NCI-H69 (cell line): Measurements from ENCODE around the gene C10orf62.
A peak's percentile ranks its signal among the peaks of the same experiment; 100 is the strongest.
"Not testable (repeated sequence)": the region's sequence is repeated elsewhere in the genome, so short reads cannot be mapped to it uniquely, and the experiment has no call there.

Experiments
- DNase-seq: peaks from one replicate; lab custom pipeline; 2025; lab: John Stamatoyannopoulos, UW

Gene C10orf62

DNA sequence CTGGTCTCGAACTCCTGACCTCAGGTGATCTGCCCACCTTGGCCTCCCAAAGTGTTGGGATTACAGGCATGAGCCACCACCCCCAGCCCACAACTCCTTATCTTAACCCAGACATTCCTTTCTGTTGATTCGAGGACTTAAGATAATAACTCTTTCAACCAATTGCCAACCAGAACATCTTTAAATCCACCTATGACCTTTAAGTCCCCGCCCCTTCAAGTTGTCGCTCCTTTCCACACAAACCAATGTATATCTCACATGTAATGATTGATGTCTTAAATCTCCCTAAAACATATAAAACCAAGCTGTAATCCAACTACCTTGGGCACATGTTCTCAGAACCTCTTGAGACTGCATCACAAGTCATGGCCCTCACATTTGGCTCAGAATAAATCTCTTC is 24.7 kb upstream of the C10orf62 start:
- DNase-seq = no peak

DNA sequence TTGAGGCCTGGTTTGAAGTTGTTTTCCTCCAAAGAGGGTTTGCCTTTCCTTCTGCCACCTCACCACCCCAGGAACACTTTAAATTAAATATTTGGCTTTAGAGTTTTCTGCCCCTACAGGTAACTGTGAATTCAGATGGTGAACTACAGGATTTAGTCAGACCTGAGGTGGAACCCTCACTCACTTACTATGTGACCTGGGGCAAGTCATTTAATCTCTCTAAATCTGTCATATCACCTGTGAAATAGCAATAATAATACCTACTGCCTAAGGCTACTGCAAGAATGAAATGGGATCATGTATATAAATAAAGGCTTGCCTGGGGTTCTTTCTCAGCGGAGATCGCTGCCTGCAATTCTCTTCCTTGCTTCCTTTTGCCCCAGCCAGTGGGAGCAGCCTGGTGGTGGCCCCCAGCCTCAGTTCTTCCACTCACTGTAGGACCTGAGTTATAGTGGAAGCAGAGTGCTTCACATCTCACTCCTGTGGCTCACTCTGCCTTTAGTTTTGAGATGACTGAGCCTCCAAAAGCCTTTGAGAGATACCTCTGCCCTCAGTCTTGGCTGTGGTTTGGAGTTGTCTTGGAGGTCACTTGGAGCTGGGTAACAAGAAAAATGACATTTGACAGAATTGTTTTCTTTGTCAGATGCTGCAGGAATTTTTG is 23.1 kb upstream of the C10orf62 start:
- no peak for DNase-seq

DNA sequence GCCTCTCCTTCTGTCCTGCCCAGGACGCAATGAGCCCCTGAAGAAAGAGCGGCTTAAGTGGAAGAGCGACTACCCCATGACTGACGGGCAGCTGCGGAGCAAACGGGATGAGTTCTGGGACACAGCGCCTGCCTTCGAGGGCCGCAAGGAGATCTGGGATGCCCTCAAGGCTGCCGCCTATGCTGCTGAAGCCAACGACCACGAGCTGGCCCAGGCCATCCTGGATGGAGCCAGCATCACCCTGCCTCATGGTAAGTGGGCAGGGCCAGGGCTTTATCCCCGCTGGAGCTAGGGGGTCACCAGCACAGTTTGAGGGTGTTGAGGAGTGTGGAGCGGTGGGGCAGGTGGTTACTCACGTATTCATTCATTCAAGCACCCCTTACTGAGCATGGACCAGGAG is 21.6 kb upstream of the C10orf62 start:
- no peak for DNase-seq

DNA sequence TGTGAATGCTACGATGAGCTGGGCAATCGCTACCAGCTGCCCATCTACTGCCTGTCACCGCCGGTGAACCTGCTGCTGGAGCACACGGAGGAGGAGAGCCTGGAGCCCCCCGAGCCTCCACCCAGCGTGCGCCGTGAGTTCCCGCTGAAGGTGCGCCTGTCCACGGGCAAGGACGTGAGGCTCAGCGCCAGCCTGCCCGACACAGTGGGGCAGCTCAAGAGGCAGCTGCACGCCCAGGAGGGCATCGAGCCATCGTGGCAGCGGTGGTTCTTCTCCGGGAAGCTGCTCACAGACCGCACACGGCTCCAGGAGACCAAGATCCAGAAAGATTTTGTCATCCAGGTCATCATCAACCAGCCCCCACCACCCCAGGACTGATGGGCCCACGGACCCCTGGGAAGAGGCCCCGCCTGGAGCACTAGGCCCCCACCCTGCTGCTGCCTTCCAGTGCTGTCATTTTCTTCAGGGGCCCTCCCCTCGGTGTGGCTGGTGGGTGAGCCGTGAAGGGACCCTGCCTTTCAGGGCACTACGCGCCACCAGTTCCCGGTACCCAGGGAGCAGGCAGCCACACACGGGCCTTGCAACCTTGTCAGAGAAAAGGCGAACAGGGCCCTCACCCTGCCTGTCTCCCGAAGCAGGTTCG is 19.3 kb upstream of the C10orf62 start:
- no peak for DNase-seq

DNA sequence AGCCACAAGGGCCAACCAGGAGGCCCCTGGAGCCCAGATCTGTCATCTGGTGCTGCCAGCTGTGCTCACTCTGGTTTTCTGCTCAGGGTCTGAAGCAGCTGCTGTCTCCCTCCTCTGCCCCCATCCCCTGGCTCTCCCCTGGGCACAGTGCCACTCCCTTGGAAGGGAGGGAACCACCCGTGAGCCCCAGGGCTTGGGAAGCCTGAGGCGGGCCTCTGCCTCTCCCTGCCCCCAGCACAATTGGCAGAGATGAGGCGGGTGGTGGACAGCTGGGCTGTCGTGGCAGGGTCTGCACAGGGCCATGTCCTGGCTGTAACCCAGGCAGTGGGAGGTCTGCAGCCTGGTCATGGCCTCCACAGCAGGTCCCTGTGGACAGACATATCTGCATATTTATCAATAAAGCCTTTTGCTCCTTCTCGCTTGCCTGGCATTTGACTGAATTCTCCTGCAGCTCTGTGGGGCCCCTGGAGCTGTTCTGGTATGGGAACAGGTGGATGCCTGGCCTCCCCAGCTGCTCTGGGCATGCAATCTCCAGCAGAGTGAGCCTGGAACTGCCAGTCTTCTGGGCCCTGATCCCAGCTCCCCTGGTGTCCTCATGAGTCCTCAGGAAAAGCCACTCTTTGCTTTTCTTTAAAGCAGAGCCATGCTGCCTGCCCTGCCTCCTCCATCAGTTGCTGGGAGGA is 18.6 kb upstream of the C10orf62 start:
- DNase-seq = peak; percentile 6

DNA sequence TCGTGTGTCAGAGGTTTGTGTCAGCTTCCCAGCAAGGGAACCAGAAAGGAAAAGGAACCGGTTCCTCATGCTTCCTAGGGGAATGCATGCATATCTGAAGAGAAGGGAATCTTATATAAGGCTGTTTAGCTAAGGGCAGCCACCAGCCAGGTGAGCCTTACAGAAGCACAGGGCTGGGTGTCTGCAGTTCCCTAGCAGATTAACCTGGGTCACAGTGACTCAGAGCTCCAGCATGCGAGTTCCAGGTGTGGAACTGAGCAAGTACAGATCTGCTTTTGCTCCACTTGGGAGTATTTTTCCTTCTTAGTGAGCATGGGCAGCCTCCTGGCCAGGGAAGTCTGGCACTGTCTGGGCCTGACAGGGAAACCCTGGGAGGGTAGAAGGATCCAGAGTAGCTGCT is 17.9 kb upstream of the C10orf62 start:
- DNase-seq = no peak

DNA sequence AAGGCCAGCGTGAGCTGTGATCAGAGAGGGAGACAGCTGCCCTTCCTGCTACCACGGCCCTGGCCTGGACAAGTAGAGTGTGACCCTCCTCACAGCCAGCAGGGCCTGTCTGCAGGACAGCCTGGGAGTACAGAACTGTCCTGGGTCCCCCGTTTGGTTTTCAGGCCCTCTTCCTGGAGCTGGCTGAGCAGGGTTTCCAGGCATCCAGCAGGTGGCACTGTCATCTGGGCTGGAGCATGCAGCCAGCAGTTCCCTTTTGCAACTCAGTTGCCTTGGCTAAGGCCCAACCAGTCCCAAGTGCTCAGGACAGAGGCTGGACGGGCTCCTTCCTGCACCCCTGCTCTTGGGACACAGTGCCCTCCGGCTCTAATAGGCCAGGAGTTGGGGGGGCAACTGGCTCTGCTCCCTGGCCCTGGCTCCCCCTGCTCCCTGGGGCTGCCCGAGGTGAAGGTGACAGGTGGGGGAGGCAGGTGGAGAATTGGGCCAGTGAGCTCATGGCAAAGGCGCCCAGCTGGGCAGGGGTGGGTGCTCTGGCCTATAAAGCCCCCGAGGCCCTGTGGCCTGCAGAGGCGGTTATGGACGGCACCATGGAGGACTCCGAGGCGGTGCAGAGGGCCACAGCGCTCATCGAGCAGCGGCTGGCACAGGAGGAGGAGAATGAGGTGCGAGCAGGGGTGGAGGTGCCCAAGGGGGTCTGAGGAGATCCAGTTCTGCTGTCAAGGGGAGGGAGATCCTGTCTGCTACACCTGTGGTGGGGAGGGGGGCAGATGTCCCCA is 17.1 kb upstream of the C10orf62 start, which contains the start of gene ANKRD2:
ANKRD2 (plus strand) TSS at position 566 of the 776 bp plus-strand sequence; CDS start at position 576, 10 bp downstream.
- peak; percentile 61 for DNase-seq

DNA sequence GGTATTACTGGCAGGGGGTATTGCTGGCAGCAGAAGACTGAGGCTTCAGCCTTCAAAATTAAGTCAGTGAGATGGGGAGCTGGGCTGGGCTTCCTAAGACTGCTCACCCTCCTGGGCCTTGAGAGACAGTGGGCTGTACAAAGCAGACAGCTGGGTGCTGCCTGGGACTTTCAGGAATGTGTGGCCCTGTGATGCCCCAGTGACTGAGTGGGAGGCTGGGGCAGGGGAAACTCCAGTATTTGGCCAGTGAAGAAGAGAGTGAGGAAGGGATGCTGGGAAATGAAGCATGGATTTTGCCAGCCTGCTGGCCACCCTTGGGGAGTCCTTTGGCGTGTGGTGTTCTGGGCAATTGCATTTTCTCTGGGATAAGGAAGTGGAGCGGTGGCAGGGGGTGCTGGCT is 16.5 kb upstream of the C10orf62 start:
- no peak for DNase-seq

DNA sequence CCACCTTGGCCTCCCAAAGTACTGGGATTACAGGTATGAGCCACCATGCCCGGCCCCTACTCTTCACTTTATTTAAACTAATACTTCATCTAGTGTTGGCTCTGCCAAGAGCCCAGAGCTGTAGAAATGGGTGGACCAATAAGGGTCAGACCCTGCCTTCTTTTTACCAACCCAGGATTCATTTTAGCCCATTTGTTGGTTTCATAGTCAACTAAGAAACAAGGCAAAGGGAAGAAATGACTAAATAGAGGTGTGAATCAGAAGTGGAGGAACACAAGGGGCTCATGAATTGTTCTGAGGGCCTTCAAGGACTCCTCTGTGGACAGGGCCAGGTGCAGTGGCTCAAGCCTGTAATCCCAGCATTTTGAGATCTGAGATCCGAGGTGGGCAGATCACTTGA is 15.8 kb upstream of the C10orf62 start:
- no peak for DNase-seq

DNA sequence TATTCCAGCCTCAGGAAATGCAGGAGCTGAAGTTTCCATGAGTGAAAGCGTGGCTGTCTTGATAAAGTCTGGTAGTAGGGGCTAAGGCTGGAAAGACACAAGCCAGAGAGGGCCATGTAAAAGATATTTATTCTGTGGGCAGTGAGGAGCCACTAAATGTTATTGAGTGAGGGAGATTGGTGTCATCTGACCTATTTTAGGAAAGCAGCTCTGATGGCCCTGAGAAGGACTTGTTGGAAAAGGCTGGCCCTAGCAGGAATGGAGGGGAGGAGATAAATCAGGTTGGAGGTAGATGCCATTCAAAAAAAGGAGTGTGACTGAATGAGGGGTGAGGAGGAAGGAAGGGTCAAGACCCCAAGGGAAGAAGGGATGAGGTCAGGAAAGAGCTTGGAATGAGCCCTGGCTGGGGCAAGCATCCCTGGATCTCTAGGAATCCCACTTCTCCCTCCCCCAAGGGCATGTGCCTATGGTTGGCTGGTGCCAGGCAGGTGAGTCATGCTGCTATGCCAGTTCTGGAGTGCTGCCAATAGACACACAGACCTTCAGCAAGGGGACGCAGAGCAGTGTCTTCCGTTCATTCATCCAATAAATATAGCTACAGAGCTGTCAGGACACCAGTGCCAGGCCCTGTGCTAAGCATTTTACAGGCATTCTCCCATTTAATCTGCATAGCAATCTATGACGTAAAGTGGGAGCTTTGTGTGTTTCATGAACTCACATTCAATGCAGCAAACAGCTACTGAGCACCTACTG is 15.0 kb upstream of the C10orf62 start:
- DNase-seq = peak; percentile 91

DNA sequence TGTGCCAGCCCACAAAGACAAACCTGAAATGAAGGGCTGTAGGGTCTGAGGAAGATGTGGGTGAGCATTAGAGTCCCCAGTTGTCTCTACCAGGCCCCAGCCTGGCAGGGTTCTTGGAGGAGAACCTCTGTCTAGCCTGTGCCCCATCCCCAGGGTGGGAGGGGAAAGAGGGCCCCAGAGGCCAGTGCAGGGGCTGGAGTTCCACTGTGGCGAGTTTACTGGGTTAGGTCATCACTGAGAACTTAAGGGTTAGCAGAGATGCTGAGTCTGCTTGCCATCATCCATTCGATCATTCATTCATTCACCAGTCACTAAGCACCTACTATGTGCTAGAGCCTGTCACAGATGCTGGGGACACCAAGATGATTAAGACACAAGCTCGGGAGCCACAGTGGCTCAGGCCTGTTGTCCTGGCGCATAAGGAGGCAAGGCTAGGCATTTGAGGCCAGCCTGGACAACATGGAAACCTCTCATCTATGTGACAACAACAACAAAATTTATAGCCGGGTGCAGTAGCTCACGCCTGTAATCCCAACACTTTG is 14.3 kb upstream of the C10orf62 start:
- DNase-seq = no peak

DNA sequence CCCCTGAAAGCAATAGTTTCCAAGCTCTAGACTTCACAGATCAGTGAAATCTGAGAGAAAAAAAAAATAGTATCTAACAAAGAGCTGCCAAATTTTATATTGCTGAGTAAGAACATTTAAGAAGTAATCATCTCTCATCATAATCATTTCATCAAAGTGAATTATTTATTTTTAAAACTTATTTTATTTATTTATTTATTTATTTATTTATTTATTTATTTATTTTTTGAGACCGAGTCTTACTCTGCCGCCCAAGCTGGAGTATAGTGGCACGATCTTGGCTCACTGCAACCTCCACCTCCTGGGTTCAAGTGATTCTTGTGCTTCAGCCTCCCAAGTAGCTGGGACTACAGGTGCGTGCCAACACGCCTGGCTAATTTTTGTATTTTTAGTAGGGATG is 13.0 kb upstream of the C10orf62 start:
- DNase-seq = not testable (repeated sequence)

DNA sequence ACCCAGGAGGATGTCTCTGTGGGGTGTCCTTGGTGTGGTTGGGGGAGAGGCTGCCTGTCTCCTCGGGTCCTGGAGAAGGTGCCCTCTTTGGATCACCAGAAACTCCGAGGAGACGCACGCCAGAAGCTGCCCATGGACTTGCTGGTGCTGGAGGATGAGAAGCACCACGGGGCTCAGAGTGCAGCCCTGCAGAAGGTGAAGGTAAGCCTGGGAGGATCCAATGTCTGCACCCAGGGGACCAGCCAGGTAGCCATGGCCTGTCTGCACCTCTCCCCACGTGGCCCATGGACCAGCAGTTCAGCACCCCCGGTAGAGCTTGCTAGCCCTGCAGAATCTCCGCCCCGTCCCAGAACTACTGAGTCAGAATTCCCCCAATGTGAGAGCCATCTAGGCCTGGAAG is 11.8 kb upstream of the C10orf62 start:
- DNase-seq = no peak

DNA sequence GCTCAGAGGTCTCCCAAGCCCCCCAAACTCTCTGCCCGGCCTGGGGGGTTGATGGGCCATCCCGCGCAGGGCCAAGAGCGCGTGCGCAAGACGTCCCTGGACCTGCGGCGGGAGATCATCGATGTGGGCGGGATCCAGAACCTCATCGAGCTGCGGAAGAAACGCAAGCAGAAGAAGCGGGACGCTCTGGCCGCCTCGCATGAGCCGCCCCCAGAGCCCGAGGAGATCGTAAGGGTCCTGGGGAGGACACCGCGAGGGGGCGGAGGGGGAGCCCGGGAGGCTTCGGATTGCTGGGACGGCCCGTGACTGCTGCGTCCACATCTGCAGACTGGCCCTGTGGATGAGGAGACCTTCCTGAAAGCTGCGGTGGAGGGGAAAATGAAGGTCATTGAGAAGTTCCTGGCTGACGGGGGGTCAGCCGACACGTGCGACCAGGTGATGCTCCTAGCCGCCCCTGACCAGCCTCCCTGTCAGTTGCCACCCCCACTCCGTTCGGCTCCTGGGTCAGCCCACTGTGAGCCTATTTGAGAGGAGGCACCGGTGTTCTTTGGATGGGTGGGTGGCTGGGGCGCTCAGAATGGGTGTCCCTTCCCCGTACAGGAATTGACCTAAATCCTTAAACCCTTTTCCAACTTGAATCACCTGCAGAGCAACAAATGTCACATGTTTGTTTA is 11.2 kb upstream of the C10orf62 start:
- no peak for DNase-seq

DNA sequence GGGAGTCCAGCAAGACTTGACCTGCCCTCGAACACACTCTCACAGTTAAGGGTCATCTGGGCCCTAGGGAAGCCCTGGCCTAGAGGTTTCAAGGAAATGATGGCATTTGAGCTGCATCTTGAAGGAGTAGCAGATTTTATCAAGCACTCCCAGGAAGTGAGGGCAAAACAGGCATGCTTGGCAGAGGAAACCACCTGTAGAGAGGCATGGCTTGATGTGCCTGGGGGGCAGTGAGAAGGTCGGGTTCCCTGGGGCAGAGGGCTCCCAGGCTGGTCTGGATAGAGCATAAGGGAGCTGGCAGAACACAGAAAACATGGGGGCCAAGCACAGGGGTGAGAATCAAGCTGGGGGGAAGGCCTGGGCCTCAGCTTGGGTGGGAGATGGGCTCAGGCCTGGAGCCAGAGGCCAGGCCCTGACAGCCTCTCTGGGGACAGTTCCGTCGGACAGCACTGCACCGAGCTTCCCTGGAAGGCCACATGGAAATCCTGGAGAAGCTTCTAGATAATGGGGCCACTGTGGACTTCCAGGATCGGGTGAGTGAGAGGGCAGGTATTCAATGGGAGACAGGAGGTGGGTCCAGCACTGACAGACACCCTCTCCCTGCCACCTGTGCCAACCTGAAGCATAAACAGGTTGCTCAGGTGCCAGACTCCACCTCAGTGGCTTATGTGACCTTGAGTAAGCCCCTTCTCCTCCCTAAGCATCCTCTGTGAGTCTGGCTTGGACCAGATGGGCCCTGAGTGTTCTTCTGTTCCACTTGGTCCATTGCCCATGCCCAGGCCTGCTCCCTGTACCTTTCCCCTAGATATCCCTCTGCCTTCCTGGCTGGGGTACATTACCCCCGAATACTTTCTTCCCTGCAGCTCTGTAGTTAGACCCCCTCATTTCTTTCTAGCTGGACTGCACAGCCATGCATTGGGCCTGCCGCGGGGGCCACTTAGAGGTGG is 8.8 kb upstream of the C10orf62 start:
- DNase-seq = no peak

DNA sequence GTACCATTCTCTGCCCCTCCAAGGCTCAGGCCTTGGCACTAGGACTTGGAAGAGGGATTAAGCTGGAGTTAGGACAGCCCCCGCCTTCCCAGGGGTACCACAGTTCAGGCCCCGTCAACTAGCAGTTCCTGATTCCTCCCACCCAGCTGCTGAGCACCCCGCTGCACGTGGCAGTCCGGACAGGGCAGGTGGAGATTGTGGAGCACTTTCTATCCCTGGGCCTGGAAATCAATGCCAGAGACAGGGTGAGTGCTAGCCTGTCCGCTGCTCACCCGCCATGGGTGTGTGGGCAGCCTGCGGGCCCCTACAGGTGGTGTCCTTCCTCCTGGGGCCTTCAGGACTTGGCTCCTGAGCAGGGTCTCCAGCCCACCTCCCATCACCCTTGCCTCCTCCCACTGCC is 7.4 kb upstream of the C10orf62 start:
- DNase-seq = no peak

DNA sequence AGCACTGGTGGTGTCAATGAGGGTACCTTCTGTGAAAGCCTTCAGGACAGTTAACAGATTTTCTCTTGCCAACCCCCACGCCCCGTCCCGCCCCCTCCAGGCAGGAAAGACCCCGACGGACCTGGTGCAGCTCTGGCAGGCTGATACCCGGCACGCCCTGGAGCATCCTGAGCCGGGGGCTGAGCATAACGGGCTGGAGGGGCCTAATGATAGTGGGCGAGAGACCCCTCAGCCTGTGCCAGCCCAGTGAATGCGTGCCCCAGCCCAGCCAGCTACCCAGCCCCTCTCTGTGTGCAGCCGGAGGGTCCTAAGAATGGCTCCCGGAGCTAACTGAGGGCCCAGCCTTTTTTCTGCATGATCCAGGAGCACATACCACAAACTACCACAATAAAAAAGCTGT is 6.0 kb upstream of the C10orf62 start:
- DNase-seq = no peak

DNA sequence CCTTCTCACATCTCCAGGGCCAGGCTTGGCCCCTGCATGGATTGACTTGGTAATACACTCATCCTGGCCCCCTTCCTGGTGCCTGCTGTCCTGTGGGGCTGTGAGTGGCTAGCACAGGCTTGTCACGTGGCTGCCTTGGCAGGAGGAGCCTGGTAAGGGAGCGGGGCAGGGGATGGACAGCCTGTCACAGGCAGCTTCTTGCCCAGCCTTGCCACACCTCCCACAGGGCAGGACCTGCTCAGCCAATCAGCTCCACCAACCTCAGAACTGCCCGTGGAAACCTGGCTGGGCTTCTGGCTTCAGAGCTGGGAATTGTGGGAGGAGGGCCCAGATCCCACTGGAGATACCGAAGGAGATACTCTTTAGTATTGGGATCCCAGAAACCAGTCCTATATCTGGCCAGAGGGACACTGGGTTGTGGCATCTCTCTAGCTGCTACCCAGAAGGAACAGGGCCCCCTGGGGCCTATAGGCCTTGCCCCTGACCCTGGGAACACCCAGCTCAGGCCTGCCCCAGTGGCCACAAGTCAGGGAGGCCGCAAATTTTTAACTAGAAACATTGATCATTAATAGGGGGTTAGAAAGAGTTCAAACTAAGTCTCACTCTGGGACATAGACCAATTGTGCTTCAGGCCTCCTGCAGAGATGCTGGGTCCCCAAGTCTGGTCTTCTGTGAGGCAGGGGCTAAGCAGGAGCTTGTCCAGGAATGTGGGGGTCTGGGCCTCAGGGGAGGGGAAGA is 5.3 kb upstream of the C10orf62 start, which contains the start of gene HOGA1:
HOGA1 (plus strand) TSS at position 330 of the 738 bp plus-strand sequence; CDS start at position 645, 315 bp downstream.
- DNase-seq = peak; percentile 49
